Osteocyte (in vitro differentiated cells): ENCODE results near the gene SHC1. TPM values are rescaled to one million over a fixed set of nuclear protein-coding genes. Genes with fewer than 3 reads are reported as not detected.

Experiments
- DNase-seq: peaks from one replicate; pipeline ENCODE4 v3.0.0; 2021; ENCODE audit warnings: mixed read lengths; ENCODE audit not compliant: unreplicated experiment; ENCODE audit errors: extremely low spot score
- H3K27ac Mint-ChIP-seq: one replicate; pipeline ENCODE4 v1.8.0; 2021; ENCODE audit warnings: mild to moderate bottlenecking, mixed read lengths; ENCODE audit not compliant: unreplicated experiment
- H3K27me3 Mint-ChIP-seq: one replicate; pipeline ENCODE4 v1.8.0; 2021; ENCODE audit warnings: mixed read lengths; ENCODE audit not compliant: unreplicated experiment
- H3K36me3 Mint-ChIP-seq: one replicate; pipeline ENCODE4 v1.8.0; 2021; ENCODE audit warnings: mixed read lengths; ENCODE audit not compliant: unreplicated experiment
- H3K4me1 Mint-ChIP-seq: one replicate; pipeline ENCODE4 v1.8.0; 2021; ENCODE audit warnings: mixed read lengths; ENCODE audit not compliant: unreplicated experiment
- H3K4me3 Mint-ChIP-seq: one replicate; pipeline ENCODE4 v1.8.0; 2021; ENCODE audit warnings: mild to moderate bottlenecking, moderate library complexity, mixed read lengths; ENCODE audit not compliant: unreplicated experiment
- H3K9me3 Mint-ChIP-seq: one replicate; pipeline ENCODE4 v1.8.0; 2021; ENCODE audit warnings: mixed read lengths; ENCODE audit not compliant: unreplicated experiment
- total RNA-seq: library from RNA; stranded (reverse); gene quantifications from 2 replicates; pipeline ENCODE4 v1.2.1, GENCODE V29; 2021
- TF ChIP-seq, protein P1 (sequence below): fragments of 200-600 bp; sonication (generic); IDR thresholded peaks from 2 replicates; pipeline ENCODE4 v1.5.0; 2021; ENCODE audit warnings: antibody characterized with exemption, mild to moderate bottlenecking, moderate library complexity

Gene SHC1
- total RNA-seq, 1 donor from 2014 or later: 239 TPM

DNA sequence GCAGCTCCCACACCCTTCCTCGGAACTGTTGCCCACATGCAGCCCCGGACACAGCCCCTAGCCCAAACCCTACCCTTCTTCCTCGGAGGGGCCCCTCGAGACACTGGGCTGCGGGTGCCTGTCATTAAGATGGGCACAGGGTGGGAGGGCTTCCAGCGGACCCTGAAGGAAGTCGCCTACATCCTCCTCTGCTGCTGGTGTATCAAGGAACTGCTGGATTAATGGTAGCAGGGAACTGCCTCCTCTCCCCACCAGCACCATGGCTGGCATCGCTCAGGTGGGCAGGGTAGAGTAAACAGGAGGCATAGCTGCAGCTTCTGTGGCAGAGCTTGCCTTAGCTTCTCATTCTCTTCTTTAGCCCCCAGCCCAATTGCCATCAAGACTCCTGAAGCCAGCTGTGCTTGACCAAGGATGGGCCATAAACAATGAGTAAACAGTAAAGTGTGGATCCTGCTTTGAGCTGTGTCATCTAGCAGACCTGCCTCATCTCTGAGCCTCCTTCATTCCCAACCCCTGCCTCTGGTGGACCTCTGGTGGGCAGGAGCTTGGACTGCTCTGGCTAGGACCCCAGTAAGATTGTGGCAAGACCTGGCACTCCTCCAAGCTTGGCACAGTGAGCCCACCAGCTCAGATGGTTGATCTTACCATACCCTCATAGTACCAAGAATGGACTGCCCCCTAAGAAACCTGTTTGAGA lies 23.2 kb upstream of the SHC1 start, which contains the start of gene LENEP:
LENEP (plus strand) TSS at position 15 of the 697 bp plus-strand sequence; CDS start at position 37, 22 bp downstream.
- TF ChIP-seq, protein P1, sequence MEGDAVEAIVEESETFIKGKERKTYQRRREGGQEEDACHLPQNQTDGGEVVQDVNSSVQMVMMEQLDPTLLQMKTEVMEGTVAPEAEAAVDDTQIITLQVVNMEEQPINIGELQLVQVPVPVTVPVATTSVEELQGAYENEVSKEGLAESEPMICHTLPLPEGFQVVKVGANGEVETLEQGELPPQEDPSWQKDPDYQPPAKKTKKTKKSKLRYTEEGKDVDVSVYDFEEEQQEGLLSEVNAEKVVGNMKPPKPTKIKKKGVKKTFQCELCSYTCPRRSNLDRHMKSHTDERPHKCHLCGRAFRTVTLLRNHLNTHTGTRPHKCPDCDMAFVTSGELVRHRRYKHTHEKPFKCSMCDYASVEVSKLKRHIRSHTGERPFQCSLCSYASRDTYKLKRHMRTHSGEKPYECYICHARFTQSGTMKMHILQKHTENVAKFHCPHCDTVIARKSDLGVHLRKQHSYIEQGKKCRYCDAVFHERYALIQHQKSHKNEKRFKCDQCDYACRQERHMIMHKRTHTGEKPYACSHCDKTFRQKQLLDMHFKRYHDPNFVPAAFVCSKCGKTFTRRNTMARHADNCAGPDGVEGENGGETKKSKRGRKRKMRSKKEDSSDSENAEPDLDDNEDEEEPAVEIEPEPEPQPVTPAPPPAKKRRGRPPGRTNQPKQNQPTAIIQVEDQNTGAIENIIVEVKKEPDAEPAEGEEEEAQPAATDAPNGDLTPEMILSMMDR: no peak
- DNase-seq: no peak
- H3K4me1 Mint-ChIP-seq: peaks cover 9% of the 10 kb centered on the region
- no peaks in the 10 kb centered on the region for H3K9me3 Mint-ChIP-seq
- no peaks in the 10 kb centered on the region for H3K27me3 Mint-ChIP-seq
- peaks cover 2% of the 10 kb centered on the region for H3K36me3 Mint-ChIP-seq
- H3K27ac Mint-ChIP-seq: peak within 1 kb of the TSS; percentile 50
- no peak within 1 kb of the TSS for H3K4me3 Mint-ChIP-seq

DNA sequence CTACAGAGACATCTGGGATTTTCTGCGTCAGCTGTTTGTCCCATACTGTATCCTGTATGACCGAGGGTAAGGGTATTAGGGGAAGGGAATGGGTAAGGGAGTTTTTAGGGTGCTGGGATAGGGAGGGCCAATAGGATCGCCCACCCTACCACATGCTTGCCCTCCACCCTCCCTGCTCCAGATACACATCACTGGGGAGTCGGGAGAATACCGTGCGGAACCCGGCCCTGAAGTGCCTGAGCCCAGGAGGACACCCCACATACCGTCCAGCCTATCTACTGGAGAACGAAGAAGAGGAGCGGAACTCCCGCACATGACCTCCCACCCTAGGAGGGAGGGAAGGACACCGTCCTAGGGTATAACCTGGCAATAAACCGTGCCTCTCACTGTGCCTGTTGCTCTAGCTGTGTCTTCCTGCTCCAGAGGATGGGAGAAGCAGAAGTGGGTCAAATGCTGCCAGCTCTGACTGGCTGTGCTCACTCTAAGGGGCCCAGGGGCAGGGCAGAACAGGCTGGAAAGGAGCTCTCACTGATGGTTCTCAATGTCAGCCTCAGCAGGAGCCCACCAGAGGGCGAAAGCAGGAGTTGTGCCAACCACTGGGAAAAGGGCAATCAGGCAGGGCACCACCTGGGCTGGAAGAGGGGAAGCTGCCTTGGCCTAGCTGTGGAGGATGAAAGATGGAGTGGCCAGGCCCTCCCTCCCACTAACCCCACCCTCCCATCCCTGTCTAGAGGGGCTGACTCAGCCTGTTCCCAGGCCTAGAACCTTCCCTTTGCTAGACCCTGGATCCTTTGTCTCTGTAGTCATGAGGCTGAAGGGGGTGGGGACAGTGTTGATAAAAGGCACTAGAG lies 22.4 kb upstream of the SHC1 start:
- no peak for DNase-seq
- H3K27me3 Mint-ChIP-seq: no peaks in the 10 kb centered on the region
- peaks cover 4% of the 10 kb centered on the region for H3K36me3 Mint-ChIP-seq
- H3K27ac Mint-ChIP-seq: peak overlapping the region; percentile 50
- TF ChIP-seq, protein P1: peak; percentile 30
- peaks cover 8% of the 10 kb centered on the region for H3K4me1 Mint-ChIP-seq
- H3K4me3 Mint-ChIP-seq: no peak overlapping the region
- no peaks in the 10 kb centered on the region for H3K9me3 Mint-ChIP-seq

GRCh38 chr1:154990276-154990675 lies 19.7 kb upstream of the SHC1 start:
- no peak overlapping the region for H3K27ac Mint-ChIP-seq
- H3K4me3 Mint-ChIP-seq: no peak overlapping the region
- peaks cover 5% of the 10 kb centered on the region for H3K4me1 Mint-ChIP-seq
- H3K9me3 Mint-ChIP-seq: no peaks in the 10 kb centered on the region
- DNase-seq: no peak
- TF ChIP-seq, protein P1: no peak
- peaks cover 4% of the 10 kb centered on the region for H3K36me3 Mint-ChIP-seq
- no peaks in the 10 kb centered on the region for H3K27me3 Mint-ChIP-seq

DNA sequence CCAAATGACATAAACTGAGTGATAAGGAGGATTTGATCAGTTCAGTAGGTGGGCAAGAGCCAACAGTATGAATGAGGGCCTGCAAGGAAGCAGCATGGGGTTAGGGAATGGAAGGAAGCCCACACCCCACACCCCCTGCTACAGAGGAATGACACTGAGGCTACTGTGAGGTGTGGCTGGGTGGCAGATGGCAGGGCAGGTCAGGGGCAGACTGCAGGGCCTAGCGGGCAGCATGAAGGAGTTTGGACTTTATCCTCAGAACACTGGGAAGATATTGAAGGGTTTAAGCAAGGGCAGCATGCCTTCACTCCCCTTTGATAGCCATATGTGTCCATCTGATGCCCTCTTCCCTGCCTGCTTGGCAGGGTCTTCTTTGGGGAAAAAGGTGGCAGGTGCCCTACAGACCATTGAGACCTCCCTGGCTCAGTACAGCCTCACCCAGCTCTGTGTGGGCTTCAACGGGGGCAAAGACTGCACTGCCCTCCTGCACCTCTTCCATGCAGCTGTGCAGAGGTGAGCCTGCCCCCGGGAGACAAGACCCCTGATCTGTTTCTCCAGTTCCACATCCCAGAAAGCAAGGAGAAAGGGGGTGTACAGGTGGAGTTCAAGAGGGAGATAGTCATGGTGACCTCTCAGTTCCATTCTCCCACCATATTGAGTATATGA lies 18.8 kb upstream of the SHC1 start:
- H3K36me3 Mint-ChIP-seq: peaks cover 4% of the 10 kb centered on the region
- no peak overlapping the region for H3K4me3 Mint-ChIP-seq
- H3K4me1 Mint-ChIP-seq: peaks cover 5% of the 10 kb centered on the region
- H3K9me3 Mint-ChIP-seq: no peaks in the 10 kb centered on the region
- no peak for DNase-seq
- H3K27me3 Mint-ChIP-seq: no peaks in the 10 kb centered on the region
- TF ChIP-seq, protein P1: no peak
- no peak overlapping the region for H3K27ac Mint-ChIP-seq
